HepG2 (cell line): ENCODE results near the gene PRDX2. TPM values are rescaled to one million over a fixed set of nuclear protein-coding genes. Genes with fewer than 3 reads are reported as not detected.

Source experiments
- ATF1 ChIP-seq: IDR thresholded peaks from 2 replicates; pipeline ENCODE4 v1.6.1; 2016; ENCODE audit warnings: mild to moderate bottlenecking, control low read depth
- FOXA1 ChIP-seq, 2 experiments: fragments of 450-650 bp in 1 of 2; sonication (generic) in 1 of 2; formaldehyde crosslinking in 1 of 2; IDR thresholded peaks; 2 replicates each; pipeline versions ENCODE4 v1.4.0 to v1.6.1; 2016 to 2020; ENCODE audit warnings: missing genetic modification reagents in 1 of 2
- IKZF1 ChIP-seq: fragments of 450-650 bp; IDR thresholded peaks from 2 replicates; pipeline ENCODE4 v1.7.1; 2016
- IRX3 ChIP-seq: sonication (generic); formaldehyde crosslinking; IDR thresholded peaks from 2 replicates; pipeline ENCODE4 v1.8.1; 2023; ENCODE audit warnings: mild to moderate bottlenecking, low read depth, missing genetic modification reagents, borderline replicate concordance
- MTF1 ChIP-seq: sonication (generic); formaldehyde crosslinking; IDR thresholded peaks from 2 replicates; pipeline ENCODE4 v1.5.0; 2020; ENCODE audit warnings: missing genetic modification reagents
- TCF7L2 ChIP-seq: IDR thresholded peaks from 2 replicates; pipeline ENCODE4 v1.6.1; 2011; ENCODE audit warnings: mild to moderate bottlenecking, low read depth, low read length, moderate library complexity
- ZBTB20 ChIP-seq: sonication (generic); formaldehyde crosslinking; IDR thresholded peaks from 2 replicates; pipeline ENCODE4 v1.8.1; 2023; ENCODE audit warnings: missing genetic modification reagents, low read depth, mild to moderate bottlenecking, borderline replicate concordance
- ZC3H4 ChIP-seq: sonication (generic); formaldehyde crosslinking; IDR thresholded peaks from 2 replicates; pipeline ENCODE4 v1.4.0; 2020; ENCODE audit warnings: missing genetic modification reagents, borderline replicate concordance
- ZNF235 ChIP-seq: sonication (generic); formaldehyde crosslinking; IDR thresholded peaks from 2 replicates; pipeline ENCODE4 v1.8.1; 2023; ENCODE audit warnings: mild to moderate bottlenecking, missing genetic modification reagents, borderline replicate concordance
- ZNF549 ChIP-seq: sonication (generic); formaldehyde crosslinking; IDR thresholded peaks from 2 replicates; pipeline ENCODE4 v1.5.0; 2020; ENCODE audit warnings: missing genetic modification reagents
- ZNF678 ChIP-seq: sonication (generic); formaldehyde crosslinking; IDR thresholded peaks from 2 replicates; pipeline ENCODE4 v1.4.0; 2020; ENCODE audit warnings: mild to moderate bottlenecking, missing genetic modification reagents
- ZNF761 ChIP-seq: sonication (generic); formaldehyde crosslinking; conservative IDR thresholded peaks from 2 replicates; pipeline ENCODE4 v1.4.0; 2020; ENCODE audit warnings: mild to moderate bottlenecking, missing genetic modification reagents
- ZNF780A ChIP-seq: sonication (generic); formaldehyde crosslinking; IDR thresholded peaks from 2 replicates; pipeline ENCODE4 v1.8.0; 2022; ENCODE audit warnings: mild to moderate bottlenecking, missing genetic modification reagents, moderate library complexity
- ZNF790 ChIP-seq: sonication (generic); formaldehyde crosslinking; IDR thresholded peaks from 2 replicates; pipeline ENCODE4 v1.8.0; 2022; ENCODE audit warnings: missing genetic modification reagents, mild to moderate bottlenecking, borderline replicate concordance
- polyA plus RNA-seq, 8 experiments: library from polyadenylated mRNA; depleted of rRNA in 3 of 8; stranded (reverse) in 7 of 8; unstranded in 1 of 8; fragments of >200 nt; fragmentation: Illumina TruSeq in 4 of 8; extraction: Trizol in 4 of 8; gene quantifications; 2 replicates each; pipeline versions ENCODE4 v1.2.1 to v1.2.3, GENCODE V29; 2011 to 2016; ENCODE audit warnings: low read depth in 4 of 8, missing spikeins in 1 of 8, mixed read lengths in 1 of 8; ENCODE audit not compliant: insufficient read depth in 1 of 8
- total RNA-seq, 5 experiments: library from RNA; depleted of rRNA; stranded (reverse); fragments of >200 nt; fragmentation: Illumina TruSeq; extraction: Trizol; gene quantifications; 2 replicates each; pipeline ENCODE4 v1.2.3, GENCODE V29; 2016; ENCODE audit warnings: low read depth in 1 of 5
- TF ChIP-seq, protein P1 (sequence below): sonication (generic); formaldehyde crosslinking; conservative IDR thresholded peaks from 2 replicates; pipeline ENCODE4 v1.8.0; 2022; ENCODE audit warnings: mild to moderate bottlenecking, moderate library complexity, missing genetic modification reagents
- TF ChIP-seq, protein P2 (sequence below): sonication (generic); formaldehyde crosslinking; IDR thresholded peaks from 2 replicates; pipeline ENCODE4 v1.8.0; 2023; ENCODE audit warnings: mild to moderate bottlenecking, missing genetic modification reagents
- TF ChIP-seq, protein P3 (sequence below): sonication (generic); formaldehyde crosslinking; IDR thresholded peaks from 2 replicates; pipeline ENCODE4 v1.5.0; 2020; ENCODE audit warnings: mild to moderate bottlenecking, missing genetic modification reagents, borderline replicate concordance
- TF ChIP-seq, protein P4 (sequence below): sonication (generic); formaldehyde crosslinking; IDR thresholded peaks from 2 replicates; pipeline ENCODE4 v1.4.0; 2020; ENCODE audit warnings: missing genetic modification reagents
- TF ChIP-seq, protein P5 (sequence below): sonication (generic); formaldehyde crosslinking; IDR thresholded peaks from 2 replicates; pipeline ENCODE4 v1.8.1; 2023; ENCODE audit warnings: missing genetic modification reagents, inconsistent platforms, borderline replicate concordance
- TF ChIP-seq, protein P6 (sequence below): sonication (generic); formaldehyde crosslinking; IDR thresholded peaks from 2 replicates; pipeline ENCODE4 v1.4.0; 2020; ENCODE audit warnings: missing genetic modification reagents

The PRDX2 gene
- total and polyA plus RNA-seq, 2 of the 13 experiments (the other 11 are each of a cell fraction or from before 2014, with no cell fraction given) = 218 to 381 TPM

DNA sequence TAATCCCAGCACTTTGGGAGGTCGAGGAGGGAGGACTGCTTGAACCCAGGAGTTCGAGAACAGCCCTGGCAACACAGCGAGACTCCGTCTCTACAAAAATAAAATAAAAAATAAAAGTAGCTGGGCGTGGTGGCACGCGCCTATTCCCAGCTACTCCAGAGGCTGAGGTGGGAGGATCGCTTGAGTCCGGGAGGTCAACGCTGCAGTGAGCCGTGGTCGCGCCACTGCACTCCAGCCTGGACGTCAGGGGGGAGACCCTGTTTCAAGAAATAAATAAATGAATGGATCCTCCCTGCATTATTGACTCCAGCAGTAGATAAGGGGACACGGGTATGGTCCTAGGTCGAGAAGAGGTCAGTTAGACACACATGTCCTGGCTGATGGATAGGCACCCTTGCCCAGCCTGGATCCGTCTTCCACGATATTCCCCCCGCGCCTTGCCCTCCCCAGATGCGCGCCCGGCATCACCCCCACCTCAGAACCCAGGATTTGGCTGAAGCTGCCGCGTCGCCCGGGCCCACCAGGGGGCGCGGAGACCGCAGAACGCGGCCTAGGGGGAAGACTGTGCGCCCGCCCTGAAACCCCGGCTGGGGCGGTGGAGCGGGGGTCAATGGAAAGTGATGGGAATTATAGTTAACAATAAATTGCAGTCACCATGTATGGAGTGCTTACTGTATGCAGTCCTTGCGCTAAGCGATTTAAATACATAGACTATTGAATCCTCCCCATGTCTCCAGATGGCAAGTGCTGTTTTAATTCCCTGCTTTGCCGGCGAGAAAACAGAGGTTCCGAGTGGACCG is 24.2 kb downstream of the PRDX2 start (continued):
- TF ChIP-seq MTF1 (no peak), ATF1 (CRISPR knock-in tag) (0 out of 2 replicates have a peak, but pooled peaks have one; percentile 23), FOXA1 (IDR thresholded peaks at IDR 0.05) (no peak), FOXA1 (CRISPR knock-in tag; IDR thresholded peaks at IDR 0.05) (no peak), ZNF678 (CRISPR knock-in tag) (no peak), IRX3 (CRISPR knock-in tag) (no peak), TCF7L2 (no peak), ZBTB20 (CRISPR knock-in tag) (no peak), ZC3H4 (CRISPR knock-in tag) (no peak), ZNF549 (no peak), IKZF1 (no peak), ZNF235 (CRISPR knock-in tag) (no peak), ZNF761 (CRISPR knock-in tag) (no peak), ZNF790 (no peak), ZNF780A (no peak)
- TF ChIP-seq, protein P1, sequence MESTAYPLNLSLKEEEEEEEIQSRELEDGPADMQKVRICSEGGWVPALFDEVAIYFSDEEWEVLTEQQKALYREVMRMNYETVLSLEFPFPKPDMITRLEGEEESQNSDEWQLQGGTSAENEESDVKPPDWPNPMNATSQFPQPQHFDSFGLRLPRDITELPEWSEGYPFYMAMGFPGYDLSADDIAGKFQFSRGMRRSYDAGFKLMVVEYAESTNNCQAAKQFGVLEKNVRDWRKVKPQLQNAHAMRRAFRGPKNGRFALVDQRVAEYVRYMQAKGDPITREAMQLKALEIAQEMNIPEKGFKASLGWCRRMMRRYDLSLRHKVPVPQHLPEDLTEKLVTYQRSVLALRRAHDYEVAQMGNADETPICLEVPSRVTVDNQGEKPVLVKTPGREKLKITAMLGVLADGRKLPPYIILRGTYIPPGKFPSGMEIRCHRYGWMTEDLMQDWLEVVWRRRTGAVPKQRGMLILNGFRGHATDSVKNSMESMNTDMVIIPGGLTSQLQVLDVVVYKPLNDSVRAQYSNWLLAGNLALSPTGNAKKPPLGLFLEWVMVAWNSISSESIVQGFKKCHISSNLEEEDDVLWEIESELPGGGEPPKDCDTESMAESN (CRISPR knock-in tag) = no peak
- TF ChIP-seq, protein P2, sequence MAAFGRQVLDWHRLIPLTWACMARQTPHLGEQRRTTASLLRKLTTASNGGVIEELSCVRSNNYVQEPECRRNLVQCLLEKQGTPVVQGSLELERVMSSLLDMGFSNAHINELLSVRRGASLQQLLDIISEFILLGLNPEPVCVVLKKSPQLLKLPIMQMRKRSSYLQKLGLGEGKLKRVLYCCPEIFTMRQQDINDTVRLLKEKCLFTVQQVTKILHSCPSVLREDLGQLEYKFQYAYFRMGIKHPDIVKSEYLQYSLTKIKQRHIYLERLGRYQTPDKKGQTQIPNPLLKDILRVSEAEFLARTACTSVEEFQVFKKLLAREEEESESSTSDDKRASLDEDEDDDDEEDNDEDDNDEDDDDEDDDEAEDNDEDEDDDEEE (CRISPR knock-in tag) = no peak
- TF ChIP-seq, protein P3, sequence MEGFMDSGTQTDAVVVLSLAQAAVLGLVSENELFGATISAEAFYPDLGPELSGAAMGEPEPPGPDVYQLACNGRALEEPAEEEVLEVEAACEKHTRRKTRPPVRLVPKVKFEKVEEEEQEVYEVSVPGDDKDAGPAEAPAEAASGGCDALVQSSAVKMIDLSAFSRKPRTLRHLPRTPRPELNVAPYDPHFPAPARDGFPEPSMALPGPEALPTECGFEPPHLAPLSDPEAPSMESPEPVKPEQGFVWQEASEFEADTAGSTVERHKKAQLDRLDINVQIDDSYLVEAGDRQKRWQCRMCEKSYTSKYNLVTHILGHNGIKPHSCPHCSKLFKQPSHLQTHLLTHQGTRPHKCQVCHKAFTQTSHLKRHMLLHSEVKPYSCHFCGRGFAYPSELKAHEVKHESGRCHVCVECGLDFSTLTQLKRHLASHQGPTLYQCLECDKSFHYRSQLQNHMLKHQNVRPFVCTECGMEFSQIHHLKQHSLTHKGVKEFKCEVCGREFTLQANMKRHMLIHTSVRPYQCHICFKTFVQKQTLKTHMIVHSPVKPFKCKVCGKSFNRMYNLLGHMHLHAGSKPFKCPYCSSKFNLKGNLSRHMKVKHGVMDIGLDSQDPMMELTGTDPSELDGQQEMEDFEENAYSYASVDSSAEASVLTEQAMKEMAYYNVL = no peak
- TF ChIP-seq, protein P4, sequence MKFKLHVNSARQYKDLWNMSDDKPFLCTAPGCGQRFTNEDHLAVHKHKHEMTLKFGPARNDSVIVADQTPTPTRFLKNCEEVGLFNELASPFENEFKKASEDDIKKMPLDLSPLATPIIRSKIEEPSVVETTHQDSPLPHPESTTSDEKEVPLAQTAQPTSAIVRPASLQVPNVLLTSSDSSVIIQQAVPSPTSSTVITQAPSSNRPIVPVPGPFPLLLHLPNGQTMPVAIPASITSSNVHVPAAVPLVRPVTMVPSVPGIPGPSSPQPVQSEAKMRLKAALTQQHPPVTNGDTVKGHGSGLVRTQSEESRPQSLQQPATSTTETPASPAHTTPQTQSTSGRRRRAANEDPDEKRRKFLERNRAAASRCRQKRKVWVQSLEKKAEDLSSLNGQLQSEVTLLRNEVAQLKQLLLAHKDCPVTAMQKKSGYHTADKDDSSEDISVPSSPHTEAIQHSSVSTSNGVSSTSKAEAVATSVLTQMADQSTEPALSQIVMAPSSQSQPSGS (CRISPR knock-in tag) = 0 out of 2 replicates have a peak, but pooled peaks have one; percentile 29
- TF ChIP-seq, protein P5, sequence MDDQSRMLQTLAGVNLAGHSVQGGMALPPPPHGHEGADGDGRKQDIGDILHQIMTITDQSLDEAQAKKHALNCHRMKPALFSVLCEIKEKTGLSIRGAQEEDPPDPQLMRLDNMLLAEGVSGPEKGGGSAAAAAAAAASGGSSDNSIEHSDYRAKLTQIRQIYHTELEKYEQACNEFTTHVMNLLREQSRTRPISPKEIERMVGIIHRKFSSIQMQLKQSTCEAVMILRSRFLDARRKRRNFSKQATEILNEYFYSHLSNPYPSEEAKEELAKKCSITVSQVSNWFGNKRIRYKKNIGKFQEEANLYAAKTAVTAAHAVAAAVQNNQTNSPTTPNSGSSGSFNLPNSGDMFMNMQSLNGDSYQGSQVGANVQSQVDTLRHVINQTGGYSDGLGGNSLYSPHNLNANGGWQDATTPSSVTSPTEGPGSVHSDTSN (CRISPR knock-in tag) = no peak
- TF ChIP-seq, protein P6, sequence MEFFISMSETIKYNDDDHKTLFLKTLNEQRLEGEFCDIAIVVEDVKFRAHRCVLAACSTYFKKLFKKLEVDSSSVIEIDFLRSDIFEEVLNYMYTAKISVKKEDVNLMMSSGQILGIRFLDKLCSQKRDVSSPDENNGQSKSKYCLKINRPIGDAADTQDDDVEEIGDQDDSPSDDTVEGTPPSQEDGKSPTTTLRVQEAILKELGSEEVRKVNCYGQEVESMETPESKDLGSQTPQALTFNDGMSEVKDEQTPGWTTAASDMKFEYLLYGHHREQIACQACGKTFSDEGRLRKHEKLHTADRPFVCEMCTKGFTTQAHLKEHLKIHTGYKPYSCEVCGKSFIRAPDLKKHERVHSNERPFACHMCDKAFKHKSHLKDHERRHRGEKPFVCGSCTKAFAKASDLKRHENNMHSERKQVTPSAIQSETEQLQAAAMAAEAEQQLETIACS (CRISPR knock-in tag) = no peak
